ENCODE results near the gene EFHB.
"Not testable (repeated sequence)": the region's sequence is repeated elsewhere in the genome, so short reads cannot be mapped to it uniquely, and the experiment has no call there.

Gene EFHB

DNA sequence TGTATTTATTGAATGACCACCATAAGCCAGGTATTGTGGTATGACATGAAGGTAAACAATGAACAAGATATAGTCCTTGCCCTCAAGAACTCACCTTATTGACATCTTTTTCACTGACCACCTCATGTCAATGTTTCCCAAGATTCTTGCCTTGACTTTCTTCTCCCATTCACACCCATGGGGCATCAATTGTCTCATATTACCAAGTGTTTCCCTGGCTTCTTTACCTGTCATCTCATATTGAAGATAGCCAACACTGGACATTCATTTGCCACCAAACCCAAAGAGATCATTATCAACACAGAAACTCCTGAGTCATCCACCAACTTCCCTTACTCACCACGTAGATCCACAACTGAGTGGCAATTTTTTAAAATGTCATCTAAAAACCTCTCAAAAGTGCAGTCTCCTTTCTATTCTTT, 2.2 kb downstream of the EFHB start:
- no peak for DNase-seq (ENCODE audit: low read depth)

DNA sequence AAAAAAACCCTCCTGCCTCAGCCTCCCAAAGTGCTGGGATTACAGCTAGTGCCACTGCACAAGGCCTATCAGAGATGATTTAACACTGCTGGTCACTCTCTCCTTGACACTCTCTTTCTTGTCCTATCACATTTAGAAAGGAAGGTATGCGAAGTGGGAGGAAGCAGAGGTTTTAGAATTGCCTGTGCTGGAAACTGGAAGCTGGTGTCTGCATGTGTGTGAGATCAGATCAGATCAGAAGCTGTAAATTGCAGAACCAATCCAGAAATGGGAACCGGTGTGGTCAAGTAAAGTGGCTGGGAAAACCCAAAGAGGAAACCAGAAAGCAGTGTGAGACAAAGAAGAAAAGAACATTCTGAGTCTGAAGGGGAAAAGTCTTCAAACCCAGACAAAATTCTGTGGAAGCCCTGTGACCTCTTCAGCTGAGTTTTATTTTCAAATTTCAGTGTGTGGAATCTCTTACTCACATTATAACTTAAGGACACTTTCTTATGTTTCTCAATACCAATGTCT, 2.8 kb downstream of the EFHB start:
- peak; percentile 42 for DNase-seq (ENCODE audit: low read depth)

GRCh38 chr3:19920401-19921080, 13.5 kb downstream of the EFHB start:
- DNase-seq (ENCODE audit: low read depth), result no peak

DNA sequence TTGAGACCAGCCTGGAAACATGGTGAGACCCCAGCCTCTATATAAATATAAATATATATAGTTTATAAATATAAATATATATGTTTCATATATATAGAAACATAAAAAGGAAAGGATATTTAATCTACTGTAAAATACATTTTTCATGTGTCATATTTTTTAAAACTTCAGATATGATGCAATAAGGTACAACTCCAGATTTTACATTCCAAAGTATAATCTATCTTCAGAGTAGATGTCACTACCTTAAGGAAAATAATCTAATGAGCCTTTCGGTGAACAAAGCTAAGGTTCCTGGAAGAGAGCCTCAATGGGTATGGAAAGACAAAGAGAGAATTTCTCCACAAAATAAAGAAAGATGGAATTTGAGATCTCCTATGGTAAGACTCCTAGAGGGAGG, 16.9 kb downstream of the EFHB start:
- DNase-seq (ENCODE audit: low read depth), result no peak

DNA sequence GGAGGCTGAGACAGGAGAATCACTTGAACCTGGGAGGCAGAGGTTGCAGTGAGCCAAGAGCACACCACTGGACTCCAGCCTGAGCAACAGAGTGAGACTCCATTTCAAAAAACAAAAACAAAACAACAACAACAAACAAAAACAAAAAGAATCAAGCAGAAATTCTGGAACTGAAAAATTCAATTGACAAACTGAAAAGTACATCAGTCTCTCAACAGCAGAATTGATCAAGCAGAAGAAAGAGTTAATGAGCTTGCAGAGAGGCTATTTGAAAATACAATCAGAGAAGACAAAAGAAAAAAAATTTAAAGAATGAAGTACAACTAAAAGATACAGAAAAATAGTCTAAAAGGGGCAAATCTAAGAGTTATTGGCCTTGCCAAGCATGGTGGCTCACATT, 22.6 kb downstream of the EFHB start:
- DNase-seq (ENCODE audit: low read depth), result no peak

- DNase-seq (ENCODE audit: low read depth), result no peak
Measured at GRCh38 chr3:19907523-19907922, 26.5 kb downstream of the EFHB start.

- no peak for DNase-seq (ENCODE audit: low read depth)
Measured at GRCh38 chr3:19903649-19904048, 30.4 kb downstream of the EFHB start.

- no peak for DNase-seq (ENCODE audit: low read depth)
Measured at GRCh38 chr3:19901918-19902317, 32.1 kb downstream of the EFHB start.

- no peak for DNase-seq (ENCODE audit: low read depth)
Measured at GRCh38 chr3:19901337-19901736, 32.7 kb downstream of the EFHB start.

DNA sequence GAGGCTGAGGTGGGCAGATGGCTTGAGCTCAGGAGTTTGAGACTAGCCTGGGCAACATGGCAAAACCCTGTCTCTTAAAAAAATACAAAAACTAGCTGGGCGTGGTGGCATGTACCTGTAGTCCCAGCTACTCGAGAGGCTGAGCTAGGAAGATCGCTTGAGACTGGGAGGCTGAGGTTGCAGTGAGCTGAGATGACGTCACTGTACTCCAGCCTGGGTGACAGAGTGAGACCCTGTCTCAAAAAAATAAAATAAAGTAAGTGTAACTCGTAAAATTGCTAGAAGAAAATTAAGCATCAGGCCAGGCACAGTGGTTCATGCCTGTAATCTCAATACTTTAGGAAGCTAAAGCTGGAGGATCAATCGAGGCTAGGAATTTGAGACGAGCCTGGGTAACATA, 34.2 kb downstream of the EFHB start:
- not testable (repeated sequence) for DNase-seq (ENCODE audit: low read depth)

DNA sequence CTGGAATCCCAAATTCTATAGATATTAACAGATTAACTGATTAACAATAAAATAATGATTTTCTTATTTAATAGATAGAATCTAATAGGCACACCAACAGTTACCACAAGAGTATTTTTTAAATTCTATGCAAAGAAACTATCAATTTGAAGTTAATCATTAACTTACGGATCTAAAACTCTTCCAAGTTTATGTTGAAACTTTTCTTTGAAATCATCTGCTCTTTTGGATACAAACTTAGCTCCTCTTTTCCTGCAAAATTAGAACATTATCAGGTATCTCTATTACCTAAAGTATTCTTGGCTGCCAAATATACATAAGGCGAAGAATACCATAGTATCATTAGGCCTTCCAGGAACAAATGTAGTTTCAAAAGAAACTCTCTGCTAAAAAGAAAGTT, 34.8 kb downstream of the EFHB start:
- no peak for DNase-seq (ENCODE audit: low read depth)

GRCh38 chr3:19898721-19899120, 35.3 kb downstream of the EFHB start:
- no peak for DNase-seq (ENCODE audit: low read depth)

DNA sequence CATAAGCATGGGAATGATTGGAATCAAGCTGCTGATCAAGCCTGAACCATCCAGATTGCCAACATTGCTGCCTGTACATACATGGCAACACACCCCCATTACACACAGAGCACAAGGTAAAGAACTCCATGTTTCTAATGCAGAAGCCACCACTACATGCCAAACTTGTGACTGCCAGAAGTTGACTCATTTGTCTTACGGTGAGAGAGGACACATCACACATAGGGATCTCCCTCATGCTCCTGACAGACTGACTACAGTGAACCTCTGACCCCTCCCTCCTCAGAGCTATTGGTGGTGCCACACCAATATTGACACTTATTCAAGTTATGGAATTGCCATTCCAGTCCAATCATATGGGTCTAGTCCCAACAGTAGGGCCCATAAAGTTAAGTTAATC, 42.3 kb downstream of the EFHB start:
- no peak for DNase-seq (ENCODE audit: low read depth)

DNA sequence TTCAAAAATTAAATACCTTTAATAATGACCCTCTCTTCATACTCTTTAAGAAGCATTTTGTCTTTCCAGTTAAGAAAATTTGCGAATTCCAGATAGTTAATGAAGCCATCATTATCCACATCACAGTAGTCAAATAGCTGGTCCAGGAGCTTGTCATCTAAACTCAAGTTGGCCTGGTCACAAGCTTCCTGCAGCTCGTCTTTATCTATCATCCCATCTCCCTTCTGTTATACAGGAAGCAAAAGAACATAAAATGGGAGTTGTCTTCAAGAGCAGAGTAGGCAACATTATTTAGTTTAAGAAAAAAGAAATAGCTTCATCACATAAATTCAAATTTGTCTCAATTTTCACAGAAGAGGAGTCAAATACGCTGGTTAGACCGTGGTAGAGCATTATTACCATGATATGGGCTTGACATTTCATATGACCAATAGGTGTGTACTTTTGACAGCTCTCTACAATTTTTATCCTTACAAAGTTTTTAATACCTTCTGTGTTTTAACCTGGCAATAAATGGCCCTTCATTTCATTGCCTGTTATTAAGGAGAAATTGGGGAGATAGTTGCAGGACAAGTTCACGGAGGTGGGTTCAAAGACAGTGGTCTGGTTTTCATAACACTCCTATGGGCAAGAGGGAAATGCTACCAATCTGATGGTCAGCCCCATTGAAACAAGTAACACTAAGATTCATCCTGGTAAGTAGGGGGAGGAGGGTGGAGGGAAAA, 45.4 kb downstream of the EFHB start:
- DNase-seq (ENCODE audit: low read depth), result no peak

DNA sequence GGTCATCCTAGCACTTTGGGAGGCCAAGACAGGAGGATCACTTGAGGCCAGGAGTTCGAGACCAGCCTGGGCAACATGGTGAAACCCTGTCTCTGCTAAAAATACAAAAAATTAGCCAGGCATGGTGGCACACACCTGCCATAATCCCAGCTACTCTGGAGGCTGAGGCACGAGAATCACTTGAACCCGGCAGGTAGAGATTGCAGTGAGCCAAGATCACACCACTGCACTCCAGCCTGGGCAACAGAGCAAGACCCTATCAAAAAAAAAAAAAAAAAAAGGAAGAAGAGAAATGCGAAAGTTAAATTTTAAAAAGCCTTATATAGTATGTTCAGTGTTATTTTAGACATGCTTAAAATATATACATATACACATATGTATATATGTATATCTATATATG, 46.9 kb downstream of the EFHB start:
- DNase-seq (ENCODE audit: low read depth), result not testable (repeated sequence)

GRCh38 chr3:19886404-19886803, 47.6 kb downstream of the EFHB start:
- no peak for DNase-seq (ENCODE audit: low read depth)

- DNase-seq (ENCODE audit: low read depth), result no peak
Measured at GRCh38 chr3:19885468-19885867, 48.5 kb downstream of the EFHB start.

- no peak for DNase-seq (ENCODE audit: low read depth)
Measured at GRCh38 chr3:19881852-19882251, 52.2 kb downstream of the EFHB start.

DNA sequence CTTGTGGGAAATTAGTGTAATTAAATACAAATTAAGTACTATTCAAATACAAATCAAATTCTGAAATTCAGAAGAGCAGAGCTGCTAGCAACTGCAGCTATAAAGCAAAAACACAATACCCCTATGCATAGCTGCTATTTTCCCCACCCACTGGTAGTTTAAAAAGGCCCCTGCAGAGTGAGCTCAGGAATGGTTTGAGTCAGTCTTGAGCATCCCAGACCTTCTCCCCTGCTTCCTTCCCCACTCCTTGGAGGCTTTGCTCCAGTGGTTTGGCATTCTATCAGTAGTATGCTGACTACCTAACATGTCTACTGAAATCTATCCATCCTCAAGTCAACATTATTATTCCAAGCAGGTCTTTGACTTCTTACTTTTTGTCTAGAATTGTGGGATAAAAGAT, 53.0 kb downstream of the EFHB start:
- DNase-seq (ENCODE audit: low read depth), result no peak

DNA sequence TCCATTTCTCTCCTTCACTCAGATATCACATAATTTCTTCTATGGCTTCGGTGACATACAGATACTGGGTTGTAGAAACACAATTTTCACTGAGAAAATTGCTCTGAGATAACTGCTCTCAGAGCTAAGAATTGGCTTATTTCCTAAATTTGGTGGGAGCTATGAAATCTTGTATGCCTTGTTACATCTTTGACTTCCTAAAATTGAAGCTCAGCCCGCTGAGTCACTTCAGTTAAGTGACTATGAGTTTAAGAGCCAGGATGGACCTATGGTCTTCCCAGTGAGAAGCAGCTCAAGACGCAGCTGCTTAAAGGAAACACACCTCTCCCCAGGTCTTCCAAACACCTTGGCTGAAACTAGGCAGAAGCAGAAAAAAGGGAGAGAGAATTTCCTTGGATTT, 56.4 kb downstream of the EFHB start:
- no peak for DNase-seq (ENCODE audit: low read depth)

- peak; percentile 6 for DNase-seq (ENCODE audit: low read depth)
Measured at GRCh38 chr3:19866751-19867347, 67.2 kb downstream of the EFHB start.

DNA sequence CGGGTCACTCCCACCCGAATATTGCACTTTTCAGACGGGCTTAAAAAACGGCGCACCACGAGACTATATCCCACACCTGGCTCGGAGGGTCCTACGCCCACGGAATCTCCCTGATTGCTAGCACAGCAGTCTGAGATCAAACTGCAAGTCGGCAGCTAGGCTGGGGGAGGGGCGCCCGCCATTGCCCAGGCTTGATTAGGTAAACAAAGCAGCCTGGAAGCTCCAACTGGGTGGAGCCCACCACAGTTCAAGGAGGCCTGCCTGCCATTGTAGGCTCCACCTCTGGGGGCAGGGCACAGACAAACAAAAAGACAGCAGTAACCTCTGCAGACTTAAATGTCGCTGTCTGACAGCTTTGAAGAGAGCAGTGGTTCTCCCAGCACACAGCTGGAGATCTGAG, 78.7 kb downstream of the EFHB start:
- not testable (repeated sequence) for DNase-seq (ENCODE audit: low read depth)

DNA sequence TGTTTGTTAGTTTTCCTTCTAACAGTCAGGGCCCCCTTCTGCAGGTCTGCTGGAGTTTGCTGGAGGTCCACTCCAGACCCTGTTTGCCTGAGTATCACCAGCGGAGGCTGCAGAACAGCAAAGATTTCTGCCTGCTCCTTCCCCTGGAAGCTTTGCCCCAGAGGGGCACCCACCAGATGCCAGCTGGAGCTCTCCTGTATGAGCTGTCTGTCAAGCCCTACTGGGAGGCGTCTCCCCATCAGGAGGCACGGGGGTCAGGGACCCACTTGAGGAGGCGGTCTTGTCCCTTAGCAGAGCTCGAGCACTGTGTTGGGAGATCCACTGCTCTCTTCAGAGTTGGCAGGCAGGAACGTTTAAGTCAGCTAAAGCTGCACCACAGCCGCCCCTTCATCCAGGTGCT, 87.4 kb downstream of the EFHB start:
- DNase-seq (ENCODE audit: low read depth), result not testable (repeated sequence)
